ENCODE measurements around the gene DUSP8. TPM values are rescaled to one million over a fixed set of nuclear protein-coding genes. Genes with fewer than 3 reads are reported as not detected.

DUSP8 gene
- total RNA-seq, 2 donors from 2014 or later = 2.8 to 5.1 TPM

- ATAC-seq (replicated peaks in 1 of 2) (no peak), DNase-seq (no peak)
- H3K4me1 Mint-ChIP-seq (ENCODE audit: low read depth) = peaks cover 32% of the 10 kb centered on the region
- no peak overlapping the region for H3K4me3 Mint-ChIP-seq
- H3K27ac Mint-ChIP-seq = no peak overlapping the region
- no peaks in the 10 kb centered on the region for H3K9me3 Mint-ChIP-seq
- H3K27me3 Mint-ChIP-seq (ENCODE audit: low read depth) = peaks cover 8% of the 10 kb centered on the region
- peaks cover 0 to 2% of the 10 kb centered on the region in 2 donors for H3K36me3 Mint-ChIP-seq (ENCODE audit: insufficient read depth in 2 of 2)
These were observed 35.8 kb downstream of the DUSP8 start for GRCh38 chr11:1536065-1536843.

GRCh38 chr11:1534682-1535081 is 37.4 kb downstream of the DUSP8 start:
- ATAC-seq (replicated peaks in 1 of 2) = no peak
- Mint-ChIP-seq H3K4me3 (no peak overlapping the region), H3K4me1 (ENCODE audit: low read depth) (peaks cover 34% of the 10 kb centered on the region), H3K27ac (no peak overlapping the region), H3K9me3 (no peaks in the 10 kb centered on the region), H3K36me3 (ENCODE audit: insufficient read depth in 2 of 2) (peaks cover 0 to 2% of the 10 kb centered on the region in 2 donors), H3K27me3 (ENCODE audit: low read depth) (peaks cover 8% of the 10 kb centered on the region)
- no peak for DNase-seq

GRCh38 chr11:1534171-1534570 is 37.9 kb downstream of the DUSP8 start:
- H3K9me3 Mint-ChIP-seq = no peaks in the 10 kb centered on the region
- H3K27ac Mint-ChIP-seq = no peak overlapping the region
- ATAC-seq (replicated peaks in 1 of 2) (no peak), DNase-seq (no peak)
- H3K27me3 Mint-ChIP-seq (ENCODE audit: low read depth) = peaks cover 8% of the 10 kb centered on the region
- no peak overlapping the region for H3K4me3 Mint-ChIP-seq
- H3K36me3 Mint-ChIP-seq (ENCODE audit: insufficient read depth in 2 of 2) = peaks cover 0 to 2% of the 10 kb centered on the region in 2 donors
- H3K4me1 Mint-ChIP-seq (ENCODE audit: low read depth) = peaks cover 34% of the 10 kb centered on the region

GRCh38 chr11:1533342-1533725 is 38.7 kb downstream of the DUSP8 start:
- Mint-ChIP-seq H3K4me3 (no peak overlapping the region), H3K9me3 (no peaks in the 10 kb centered on the region), H3K4me1 (ENCODE audit: low read depth) (peaks cover 34% of the 10 kb centered on the region), H3K36me3 (ENCODE audit: insufficient read depth in 2 of 2) (peaks cover 0 to 2% of the 10 kb centered on the region in 2 donors), H3K27me3 (ENCODE audit: low read depth) (peaks cover 4% of the 10 kb centered on the region), H3K27ac (no peak overlapping the region)
- no peak for DNase-seq
- ATAC-seq (replicated peaks in 1 of 2) = no peak

- Mint-ChIP-seq H3K4me3 (no peak overlapping the region), H3K9me3 (no peaks in the 10 kb centered on the region), H3K36me3 (ENCODE audit: insufficient read depth in 2 of 2) (peaks cover 0 to 2% of the 10 kb centered on the region in 2 donors), H3K27ac (no peak overlapping the region), H3K4me1 (ENCODE audit: low read depth) (peaks cover 34% of the 10 kb centered on the region), H3K27me3 (ENCODE audit: low read depth) (no peaks in the 10 kb centered on the region)
- no peak for DNase-seq
- ATAC-seq (replicated peaks in 1 of 2) = no peak
These were observed 39.3 kb downstream of the DUSP8 start for GRCh38 chr11:1532606-1533341.

- DNase-seq (no peak), ATAC-seq (replicated peaks in 1 of 2) (no peak)
- Mint-ChIP-seq H3K4me3 (no peak overlapping the region), H3K9me3 (no peaks in the 10 kb centered on the region), H3K4me1 (ENCODE audit: low read depth) (peaks cover 34% of the 10 kb centered on the region), H3K27me3 (ENCODE audit: low read depth) (no peaks in the 10 kb centered on the region), H3K36me3 (ENCODE audit: insufficient read depth in 2 of 2) (peaks cover 0 to 2% of the 10 kb centered on the region in 2 donors), H3K27ac (no peak overlapping the region)
These were observed 40.0 kb downstream of the DUSP8 start for GRCh38 chr11:1532014-1532586.

GRCh38 chr11:1531449-1532013 is 40.5 kb downstream of the DUSP8 start:
- Mint-ChIP-seq H3K27ac (peak overlapping the region; percentile 69), H3K4me3 (no peak overlapping the region), H3K4me1 (ENCODE audit: low read depth) (peaks cover 30% of the 10 kb centered on the region), H3K36me3 (ENCODE audit: insufficient read depth in 2 of 2) (peaks cover 0 to 2% of the 10 kb centered on the region in 2 donors), H3K9me3 (no peaks in the 10 kb centered on the region), H3K27me3 (ENCODE audit: low read depth) (no peaks in the 10 kb centered on the region)
- no peak for ATAC-seq (replicated peaks in 1 of 2)
- DNase-seq = no peak

- Mint-ChIP-seq H3K36me3 (ENCODE audit: insufficient read depth in 2 of 2) (peaks cover 0 to 2% of the 10 kb centered on the region in 2 donors), H3K27ac (peak overlapping the region; percentile 69), H3K4me1 (ENCODE audit: low read depth) (peaks cover 24% of the 10 kb centered on the region), H3K4me3 (no peak overlapping the region), H3K9me3 (no peaks in the 10 kb centered on the region), H3K27me3 (ENCODE audit: low read depth) (no peaks in the 10 kb centered on the region)
- DNase-seq (no peak), ATAC-seq (replicated peaks in 1 of 2) (peak in 1 of 2 donors; percentile 25)
These were observed 41.2 kb downstream of the DUSP8 start for GRCh38 chr11:1530686-1531448.

- DNase-seq (no peak), ATAC-seq (replicated peaks in 1 of 2) (no peak)
- Mint-ChIP-seq H3K9me3 (no peaks in the 10 kb centered on the region), H3K4me3 (no peak overlapping the region), H3K36me3 (ENCODE audit: insufficient read depth in 2 of 2) (peaks cover 0 to 2% of the 10 kb centered on the region in 2 donors), H3K27me3 (ENCODE audit: low read depth) (no peaks in the 10 kb centered on the region), H3K4me1 (ENCODE audit: low read depth) (peaks cover 16% of the 10 kb centered on the region), H3K27ac (no peak overlapping the region)
These were observed 42.3 kb downstream of the DUSP8 start for GRCh38 chr11:1529774-1530173.

GRCh38 chr11:1529286-1529685 is 42.8 kb downstream of the DUSP8 start:
- no peak for DNase-seq
- no peak for ATAC-seq (replicated peaks in 1 of 2)
- Mint-ChIP-seq H3K9me3 (no peaks in the 10 kb centered on the region), H3K4me1 (ENCODE audit: low read depth) (peaks cover 11% of the 10 kb centered on the region), H3K4me3 (no peak overlapping the region), H3K27me3 (ENCODE audit: low read depth) (no peaks in the 10 kb centered on the region), H3K27ac (no peak overlapping the region), H3K36me3 (ENCODE audit: insufficient read depth in 2 of 2) (peaks cover 0 to 2% of the 10 kb centered on the region in 2 donors)

GRCh38 chr11:1528710-1529109 is 43.4 kb downstream of the DUSP8 start:
- Mint-ChIP-seq H3K27ac (no peak overlapping the region), H3K4me1 (ENCODE audit: low read depth) (peaks cover 10% of the 10 kb centered on the region), H3K4me3 (no peak overlapping the region), H3K9me3 (no peaks in the 10 kb centered on the region), H3K27me3 (ENCODE audit: low read depth) (no peaks in the 10 kb centered on the region), H3K36me3 (ENCODE audit: insufficient read depth in 2 of 2) (peaks cover 0 to 2% of the 10 kb centered on the region in 2 donors)
- no peak for ATAC-seq (replicated peaks in 1 of 2)
- no peak for DNase-seq

- DNase-seq (no peak), ATAC-seq (replicated peaks in 1 of 2) (no peak)
- H3K27ac Mint-ChIP-seq = no peak overlapping the region
- peaks cover 6% of the 10 kb centered on the region for H3K4me1 Mint-ChIP-seq (ENCODE audit: low read depth)
- no peaks in the 10 kb centered on the region for H3K27me3 Mint-ChIP-seq (ENCODE audit: low read depth)
- H3K9me3 Mint-ChIP-seq = no peaks in the 10 kb centered on the region
- H3K4me3 Mint-ChIP-seq = no peak overlapping the region
- peaks cover 0 to 2% of the 10 kb centered on the region in 2 donors for H3K36me3 Mint-ChIP-seq (ENCODE audit: insufficient read depth in 2 of 2)
These were observed 45.3 kb downstream of the DUSP8 start for GRCh38 chr11:1526785-1527184.

All from activated T-cell treated with anti-CD3 and anti-CD28 coated beads, Interleukin-2, amount 50 U/mL, for 72 hours (primary cell).